COLO668 (cell line): ENCODE results near the gene CHRNB4.
"Not testable (repeated sequence)": the region's sequence is repeated elsewhere in the genome, so short reads cannot be mapped to it uniquely, and the experiment has no call there.

Source experiments
- DNase-seq: peaks from one replicate; lab custom pipeline; 2025; ENCODE audit not compliant: unreplicated experiment; lab: John Stamatoyannopoulos, UW

CHRNB4 gene

GRCh38 chr15:78641102-78641748 lies at the start of gene CHRNB4:
Gene CHRNB4, minus strand, starts transcription at chr15:78641210. Its CDS starts 77 bp downstream, at chr15:78641133.
- DNase-seq, result no peak

GRCh38 chr15:78689626-78690025 lies 48.6 kb upstream of the CHRNB4 start:
- DNase-seq, result no peak

- DNase-seq, result no peak
These were observed 44.9 kb upstream of the CHRNB4 start for GRCh38 chr15:78685925-78686324.

GRCh38 chr15:78685159-78685921 lies 44.3 kb upstream of the CHRNB4 start:
- no peak for DNase-seq

- DNase-seq, result no peak
These were observed 43.6 kb upstream of the CHRNB4 start for GRCh38 chr15:78684657-78685056.

- DNase-seq, result not testable (repeated sequence)
These were observed 42.6 kb upstream of the CHRNB4 start for GRCh38 chr15:78683599-78683998.

GRCh38 chr15:78682693-78683410 lies 41.8 kb upstream of the CHRNB4 start:
- no peak for DNase-seq

GRCh38 chr15:78682004-78682651 lies 41.1 kb upstream of the CHRNB4 start:
- DNase-seq, result no peak

GRCh38 chr15:78681281-78682003 lies 40.4 kb upstream of the CHRNB4 start:
- no peak for DNase-seq

- DNase-seq, result no peak
These were observed 39.5 kb upstream of the CHRNB4 start for GRCh38 chr15:78680431-78681075.

GRCh38 chr15:78679089-78679511 lies 38.1 kb upstream of the CHRNB4 start:
- DNase-seq, result no peak

GRCh38 chr15:78676424-78677110 lies 35.6 kb upstream of the CHRNB4 start:
- DNase-seq, result no peak

GRCh38 chr15:78675617-78676360 lies 34.8 kb upstream of the CHRNB4 start:
- DNase-seq, result no peak

- DNase-seq, result no peak
These were observed 34.2 kb upstream of the CHRNB4 start for GRCh38 chr15:78675206-78675605.

- DNase-seq, result no peak
These were observed 33.0 kb upstream of the CHRNB4 start for GRCh38 chr15:78673917-78674444.

- DNase-seq, result no peak
These were observed 32.5 kb upstream of the CHRNB4 start for GRCh38 chr15:78673476-78673875.

GRCh38 chr15:78672285-78673014 lies 31.4 kb upstream of the CHRNB4 start:
- no peak for DNase-seq

GRCh38 chr15:78671626-78672211 lies 30.7 kb upstream of the CHRNB4 start:
- no peak for DNase-seq
